Measurements from ENCODE around the gene CUL7. TPM values are rescaled to one million over a fixed set of nuclear protein-coding genes. Genes with fewer than 3 reads are reported as not detected.

Gene CUL7
- total and polyA plus RNA-seq, 2 of the 8 experiments (the other 6 are each of a cell fraction or from before 2014, with no cell fraction given) = 10.8 to 15.0 TPM

- Histone ChIP-seq H3K9me3 (ENCODE audit: insufficient read depth in 2 of 2, low read depth in 1 of 2, low read length in 1 of 2) (no peaks in the 10 kb centered on the region), H4K8ac (ENCODE audit: extremely low read depth, insufficient read depth, low read length) (peak overlapping the region; percentile 69), H3K23ac (ENCODE audit: insufficient read length) (no peak overlapping the region), H4K20me1 (replicated peaks in 1 of 2; ENCODE audit: control insufficient read depth in 1 of 2, insufficient read depth in 2 of 2, low read length in 2 of 2) (peaks cover 10 to 14% of the 10 kb centered on the region in 2 experiments), H3K14ac (ENCODE audit: insufficient read length) (no peak overlapping the region), H3K9ac (replicated peaks in 1 of 4; ENCODE audit: extremely low read depth in 1 of 4, low read depth in 3 of 4, low read length in 3 of 4) (peak overlapping the region; percentile 72 to 88 (median 81)), H2BK12ac (ENCODE audit: low read depth, low read length) (no peak overlapping the region), H2BK20ac (ENCODE audit: low read length) (no peak overlapping the region), H4K91ac (replicated peaks; ENCODE audit: insufficient read length, low read length) (no peak overlapping the region), H3K18ac (ENCODE audit: extremely low read depth, low read length) (peak overlapping the region; percentile 71), H3K4me2 (ENCODE audit: insufficient read depth in 1 of 2, low read depth in 2 of 2, low read length in 2 of 2) (peak overlapping the region; percentile 68 to 72), H3K4ac (replicated peaks; ENCODE audit: insufficient read length, low read depth, low read length) (no peak overlapping the region), H3K4me1 (replicated peaks in 1 of 4; ENCODE audit: control insufficient read depth in 3 of 4, insufficient read depth in 4 of 4, low read length in 3 of 4) (peaks cover 6 to 17% (median 10%) of the 10 kb centered on the region in 4 experiments; a peak in 6 of 7 replicates), H3K27ac (ENCODE audit: low read depth, low read length) (peak overlapping the region; percentile 77; the same call in 1 of the 2 replicates), H3K23me2 (ENCODE audit: low read depth, low read length) (peaks cover 10% of the 10 kb centered on the region; the same call in 1 of the 2 replicates), H2BK120ac (replicated peaks; ENCODE audit: low read depth, low read length) (no peak overlapping the region), H2BK5ac (ENCODE audit: low read depth, low read length) (peak overlapping the region; percentile 16; the same call in 1 of the 2 replicates), H4K5ac (ENCODE audit: insufficient read length, low read depth, low read length) (peak overlapping the region; percentile 42), H3K27me3 (replicated peaks in 1 of 4; ENCODE audit: control insufficient read depth in 3 of 4, extremely low read depth in 1 of 4, insufficient read depth in 3 of 4, low read length in 3 of 4) (0 out of 7 replicates have a peak, but pooled peaks cover 0 to 2% (median 0%) of the 10 kb centered on the region in 4 experiments), H3K79me2 (ENCODE audit: control insufficient read depth in 1 of 2, insufficient read depth in 2 of 2, low read length in 2 of 2) (peaks cover 12 to 49% of the 10 kb centered on the region in 2 experiments), H3K4me3 (ENCODE audit: extremely low read depth in 1 of 4, insufficient read depth in 2 of 4, low read depth in 3 of 4, low read length in 4 of 4) (peak overlapping the region; percentile 84 to 95 (median 94)), H2AK5ac (ENCODE audit: low read depth, low read length) (no peak overlapping the region), H3K36me3 (ENCODE audit: control insufficient read depth in 2 of 4, insufficient read depth in 4 of 4, low read length in 3 of 4) (peaks cover 0 to 2% (median 0%) of the 10 kb centered on the region in 4 experiments; a peak in 2 of 8 replicates), H3K56ac (replicated peaks; ENCODE audit: insufficient read length, low read depth, low read length) (peak overlapping the region; percentile 81), H3K79me1 (ENCODE audit: low read depth, low read length) (peaks cover 9% of the 10 kb centered on the region), H2AFZ (ENCODE audit: low read length) (no peak overlapping the region), H2BK15ac (ENCODE audit: low read length) (no peak overlapping the region)
- DNase-seq (ENCODE audit: low read depth in 1 of 2, low spot score in 2 of 2) (peak in 1 of 2 experiments; percentile 82), FAIRE-seq (no peak)
- CTCF ChIA-PET (ENCODE audit: partially characterized antibody) = interaction anchor here (0.6 to 4.8 kb wide), 14 partner anchors 9 to 260 kb away, joined by 3 to 40 read pairs (median 6); partner anchors contain the start of genes KLHDC3 and MEA1
- 2% methylated on average over 65 of the region's 72 CpGs; no CpG with 5 or more reads in 1 of the 2 experiments for WGBS, 2 experiments (ENCODE audit: extremely low coverage in 1 of 2, insufficient coverage in 1 of 2, insufficient read length in 1 of 2, insufficient replicate concordance in 2 of 2, low coverage in 1 of 2, low lambda C conversion rate in 2 of 2, missing lambda C conversion rate in 1 of 2)
- POLR2A ChIA-PET (ENCODE audit: partially characterized antibody) = interaction anchor here (0.6 to 5.0 kb wide), 33 partner anchors 9 to 380 kb away, joined by 3 to 43 read pairs (median 5); partner anchors contain the start of genes CNPY3, CUL7, CUL9 and KLC4
Observed at GRCh38 chr6:43076464-43077332, 23.0 kb upstream of the CUL7 start.
